BE2C (cell line): ENCODE data around the gene PANX3.

Experiments
- DNase-seq: peaks from one replicate; pipeline ENCODE4 v3.0.0-alpha.2; 2020
- H3K27me3 ChIP-seq: fragments of 250-450 bp; sonication (Bioruptor Pico); 2 replicates; pipeline ENCODE4 v1.5.1; 2020; ENCODE audit warnings: mild to moderate bottlenecking
- H3K36me3 ChIP-seq: fragments of 250-450 bp; sonication (Bioruptor Pico); 2 replicates; pipeline ENCODE4 v1.5.1; 2020; ENCODE audit warnings: mild to moderate bottlenecking
- H3K4me1 ChIP-seq: fragments of 250-450 bp; sonication (Bioruptor Pico); 2 replicates; pipeline ENCODE4 v1.5.1; 2020
- H3K4me3 ChIP-seq: 2 replicates; pipeline ENCODE4 v1.5.1; 2011; ENCODE audit warnings: low read depth, low read length
- H3K9me3 ChIP-seq: fragments of 250-450 bp; sonication (Bioruptor Pico); 2 replicates; pipeline ENCODE4 v1.5.1; 2020
- TF ChIP-seq, protein P1 (sequence below): IDR thresholded peaks from 2 replicates; pipeline ENCODE4 v1.5.1; 2012; ENCODE audit warnings: mild to moderate bottlenecking, low read depth, low read length

PANX3 gene

DNA sequence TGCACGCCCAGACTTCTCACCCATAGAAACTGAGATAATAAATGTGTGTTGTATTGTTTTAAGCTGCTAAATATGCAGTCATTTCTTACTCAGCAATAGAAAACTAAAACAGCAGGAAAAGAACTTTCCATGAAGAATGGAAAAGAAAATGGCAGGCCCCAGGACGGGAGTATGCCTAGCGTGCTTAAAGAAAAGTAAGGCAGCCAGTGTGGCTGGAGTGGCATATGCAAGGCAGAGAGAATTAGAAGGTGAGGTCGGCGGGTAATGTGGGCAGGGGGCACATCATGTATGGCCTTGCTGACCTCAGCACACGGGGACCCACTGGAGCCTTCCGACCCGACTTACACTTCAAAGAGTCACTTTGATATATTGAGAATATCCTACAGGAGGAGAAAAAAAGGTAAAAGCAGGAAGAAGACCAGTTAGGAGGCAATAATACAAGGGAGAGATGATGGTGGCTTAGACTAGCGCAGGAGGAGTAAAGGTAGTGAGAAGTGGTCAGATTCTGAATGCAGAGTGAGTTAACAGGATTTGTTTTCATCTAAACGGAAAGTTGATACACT, 31.9 kb downstream of the PANX3 start:
- no peaks in the 10 kb centered on the region for H3K4me1 ChIP-seq

DNA sequence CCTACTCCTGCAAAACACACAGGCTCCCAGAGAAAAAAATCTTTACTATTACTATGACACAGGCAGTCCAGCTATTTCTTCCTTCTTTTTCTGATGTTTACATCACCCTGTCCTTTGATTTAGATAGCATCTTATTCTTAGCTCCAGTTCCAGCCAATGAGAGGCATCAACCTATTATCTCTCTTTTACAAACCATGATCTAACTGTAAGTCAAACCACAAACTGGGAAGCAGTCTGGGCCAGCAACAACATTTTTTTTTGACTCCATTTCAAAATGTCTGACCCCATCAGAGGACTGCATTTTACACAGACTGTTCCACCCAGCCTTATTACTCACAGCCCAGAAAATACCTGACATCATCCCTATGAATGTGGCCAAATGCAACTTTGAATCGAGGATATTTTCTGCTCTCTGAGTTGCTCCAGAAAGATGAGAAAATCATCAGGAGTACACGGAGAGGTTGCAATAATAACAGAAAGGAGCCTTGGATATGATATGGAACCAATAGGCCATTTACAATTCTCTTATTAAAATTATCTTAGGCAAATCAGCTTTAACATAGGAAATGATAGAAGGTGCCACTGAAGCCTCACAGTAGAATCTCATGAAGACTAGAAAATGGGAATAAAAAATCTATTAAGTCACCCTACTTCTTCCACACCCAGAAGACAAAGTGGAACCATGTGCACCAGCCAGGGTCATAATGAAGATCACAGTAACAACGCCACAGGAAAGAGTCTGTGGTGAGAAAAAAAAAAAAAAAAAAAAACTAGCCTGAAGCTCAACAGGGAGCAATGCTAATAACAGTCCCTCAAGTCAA, 32.6 kb downstream of the PANX3 start:
- Histone ChIP-seq H3K4me1 (no peaks in the 10 kb centered on the region), H3K36me3 (no peaks in the 10 kb centered on the region), H3K4me3 (no peak overlapping the region), H3K9me3 (no peaks in the 10 kb centered on the region), H3K27me3 (no peaks in the 10 kb centered on the region)
- no peak for DNase-seq
- TF ChIP-seq, protein P1, sequence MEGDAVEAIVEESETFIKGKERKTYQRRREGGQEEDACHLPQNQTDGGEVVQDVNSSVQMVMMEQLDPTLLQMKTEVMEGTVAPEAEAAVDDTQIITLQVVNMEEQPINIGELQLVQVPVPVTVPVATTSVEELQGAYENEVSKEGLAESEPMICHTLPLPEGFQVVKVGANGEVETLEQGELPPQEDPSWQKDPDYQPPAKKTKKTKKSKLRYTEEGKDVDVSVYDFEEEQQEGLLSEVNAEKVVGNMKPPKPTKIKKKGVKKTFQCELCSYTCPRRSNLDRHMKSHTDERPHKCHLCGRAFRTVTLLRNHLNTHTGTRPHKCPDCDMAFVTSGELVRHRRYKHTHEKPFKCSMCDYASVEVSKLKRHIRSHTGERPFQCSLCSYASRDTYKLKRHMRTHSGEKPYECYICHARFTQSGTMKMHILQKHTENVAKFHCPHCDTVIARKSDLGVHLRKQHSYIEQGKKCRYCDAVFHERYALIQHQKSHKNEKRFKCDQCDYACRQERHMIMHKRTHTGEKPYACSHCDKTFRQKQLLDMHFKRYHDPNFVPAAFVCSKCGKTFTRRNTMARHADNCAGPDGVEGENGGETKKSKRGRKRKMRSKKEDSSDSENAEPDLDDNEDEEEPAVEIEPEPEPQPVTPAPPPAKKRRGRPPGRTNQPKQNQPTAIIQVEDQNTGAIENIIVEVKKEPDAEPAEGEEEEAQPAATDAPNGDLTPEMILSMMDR = no peak

More for the DNA sequence above, 31.9 kb downstream of the PANX3 start:
- no peak for DNase-seq
- TF ChIP-seq, protein P1 = no peak
- Histone ChIP-seq H3K36me3 (no peaks in the 10 kb centered on the region), H3K9me3 (no peaks in the 10 kb centered on the region), H3K27me3 (no peaks in the 10 kb centered on the region), H3K4me3 (no peak overlapping the region)

DNA sequence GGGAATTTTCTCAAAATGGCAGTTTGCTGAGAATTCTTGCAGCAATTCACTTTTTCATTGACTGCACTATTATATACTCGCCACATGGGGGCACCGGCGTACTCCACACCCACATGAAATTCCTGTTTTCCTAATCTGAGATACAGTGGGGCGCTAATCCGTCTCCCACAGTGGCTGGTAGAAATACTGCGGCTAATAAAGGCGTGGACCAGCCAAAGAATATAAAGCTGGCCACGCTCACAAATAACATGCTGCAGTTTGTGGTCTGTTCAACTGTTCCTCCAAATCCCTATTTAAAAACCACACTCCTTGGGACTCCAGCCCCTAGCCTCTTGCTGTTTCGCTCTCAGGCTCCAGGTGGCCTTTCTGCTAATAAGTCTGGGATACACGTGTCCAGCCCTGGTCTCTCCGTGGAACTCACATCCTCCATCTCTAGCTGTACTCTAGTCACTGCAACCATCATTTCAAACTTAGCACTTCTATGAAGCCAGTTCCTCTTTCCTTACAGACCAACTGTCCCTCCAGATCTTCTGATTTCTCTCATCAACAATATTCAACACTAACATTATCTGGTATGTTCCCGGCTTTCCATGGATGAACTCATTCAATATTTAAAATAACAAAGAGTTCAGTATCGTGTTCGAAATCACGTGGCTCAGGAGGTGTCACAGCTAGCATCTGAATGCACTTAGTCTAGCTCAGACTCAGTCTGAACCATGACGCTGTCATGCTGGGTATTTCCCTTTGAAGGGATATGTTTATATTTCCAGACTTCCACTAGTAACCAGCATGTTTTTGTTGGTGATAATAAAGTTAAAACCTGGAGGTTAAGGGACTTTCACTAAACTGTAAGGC, 33.4 kb downstream of the PANX3 start:
- peak overlapping the region; percentile 50 for H3K4me3 ChIP-seq
- no peaks in the 10 kb centered on the region for H3K4me1 ChIP-seq
- no peaks in the 10 kb centered on the region for H3K9me3 ChIP-seq
- peak; percentile 50 for DNase-seq
- H3K27me3 ChIP-seq = no peaks in the 10 kb centered on the region
- no peaks in the 10 kb centered on the region for H3K36me3 ChIP-seq
- TF ChIP-seq, protein P1 = peak; percentile 83

DNA sequence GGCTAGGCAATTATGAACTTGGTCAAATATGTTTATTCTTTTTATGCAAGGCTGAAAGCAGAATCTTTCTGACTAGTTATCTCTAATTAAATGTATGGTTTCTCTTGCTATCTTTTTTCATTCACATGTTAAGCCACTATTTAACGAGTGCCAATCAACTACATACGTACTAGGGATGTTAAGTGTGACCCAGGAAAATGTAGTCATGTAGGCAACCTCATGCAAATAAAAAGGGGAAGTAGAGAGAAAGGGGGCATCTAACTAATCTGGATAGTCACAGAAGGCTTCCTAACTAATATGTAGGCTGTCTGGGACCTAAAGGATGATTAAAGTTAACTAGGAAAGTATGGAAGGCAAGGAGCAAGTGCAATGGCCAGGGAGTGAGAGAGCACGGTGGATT, 34.9 kb downstream of the PANX3 start:
- Histone ChIP-seq H3K9me3 (no peaks in the 10 kb centered on the region), H3K4me3 (no peak overlapping the region), H3K36me3 (no peaks in the 10 kb centered on the region), H3K27me3 (no peaks in the 10 kb centered on the region), H3K4me1 (no peaks in the 10 kb centered on the region)
- TF ChIP-seq, protein P1 = no peak
- no peak for DNase-seq

DNA sequence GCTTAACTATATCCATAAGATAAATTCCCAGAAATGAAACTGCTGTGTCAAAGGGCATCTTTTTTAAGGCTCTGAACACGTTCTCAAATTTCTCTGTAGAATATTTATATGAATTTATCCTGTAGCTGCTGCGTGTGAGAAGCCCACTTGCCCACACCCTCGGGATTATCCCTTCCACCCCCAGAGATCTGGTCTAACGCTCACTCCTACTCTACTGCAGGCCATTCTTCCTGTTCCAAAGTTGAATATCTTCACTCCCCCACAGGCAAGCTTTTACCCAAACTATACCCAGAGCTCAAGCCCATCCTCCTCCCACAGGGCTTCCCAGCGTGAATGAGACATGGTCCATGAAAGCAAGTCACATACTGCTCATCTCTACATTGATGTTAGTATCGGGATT, 37.4 kb downstream of the PANX3 start:
- Histone ChIP-seq H3K4me3 (no peak overlapping the region), H3K36me3 (no peaks in the 10 kb centered on the region), H3K27me3 (no peaks in the 10 kb centered on the region; the same call in 1 of the 2 replicates), H3K9me3 (no peaks in the 10 kb centered on the region), H3K4me1 (no peaks in the 10 kb centered on the region)
- TF ChIP-seq, protein P1 = no peak
- no peak for DNase-seq
